Measurements from ENCODE around the gene FAM131B. TPM values are rescaled to one million over a fixed set of nuclear protein-coding genes. Genes with fewer than 3 reads are reported as not detected.
A peak's percentile ranks its signal among the peaks of the same experiment; 100 is the strongest.

FAM131B gene
- total and polyA plus RNA-seq, 2 experiments from 2014 or later: 0.87 to 1.9 TPM

GRCh38 chr7:143325240-143325639, 37.3 kb downstream of the FAM131B start:
- Histone ChIP-seq H3K27me3 (no peaks in the 10 kb centered on the region), H3K79me2 (no peaks in the 10 kb centered on the region), H2AFZ (no peak overlapping the region), H3K9me2 (replicated peaks; ENCODE audit: insufficient read depth) (no peaks in the 10 kb centered on the region), H3K4me2 (no peak overlapping the region), H3K27ac (no peak overlapping the region), H3K4me1 (ENCODE audit: insufficient read depth) (peaks cover 12% of the 10 kb centered on the region), H4K20me1 (ENCODE audit: insufficient read depth, poor library complexity, severe bottlenecking) (no peaks in the 10 kb centered on the region), H3K36me3 (replicated peaks; ENCODE audit: insufficient read depth, low read depth) (no peaks in the 10 kb centered on the region), H3K9me3 (ENCODE audit: low read depth) (no peaks in the 10 kb centered on the region), H3K4me3 (no peak overlapping the region)
- no peak for DNase-seq (ENCODE audit: low spot score)
- no peak for TF ChIP-seq EZH2 (IDR thresholded peaks at IDR 0.05; ENCODE audit: borderline replicate concordance)
- TF ChIP-seq EZH2phosphoT487 (IDR thresholded peaks at IDR 0.05; ENCODE audit: low read depth, severe bottlenecking, unreplicated experiment): no peak
- TF ChIP-seq CTCF (IDR thresholded peaks at IDR 0.05; ENCODE audit: poor library complexity): no peak
- 29% methylated on average over 2 of the region's 2 CpGs for WGBS (ENCODE audit: low lambda C conversion rate, missing lambda C conversion rate)

GRCh38 chr7:143323653-143324052, 38.9 kb downstream of the FAM131B start:
- Histone ChIP-seq H4K20me1 (ENCODE audit: insufficient read depth, poor library complexity, severe bottlenecking) (no peaks in the 10 kb centered on the region), H3K27ac (no peak overlapping the region), H3K36me3 (replicated peaks; ENCODE audit: insufficient read depth, low read depth) (no peaks in the 10 kb centered on the region), H3K9me3 (ENCODE audit: low read depth) (no peaks in the 10 kb centered on the region), H3K4me1 (ENCODE audit: insufficient read depth) (peaks cover 12% of the 10 kb centered on the region), H2AFZ (no peak overlapping the region), H3K27me3 (no peaks in the 10 kb centered on the region), H3K4me2 (no peak overlapping the region), H3K9me2 (replicated peaks; ENCODE audit: insufficient read depth) (no peaks in the 10 kb centered on the region), H3K4me3 (no peak overlapping the region), H3K79me2 (no peaks in the 10 kb centered on the region)
- DNase-seq (ENCODE audit: low spot score): no peak
- TF ChIP-seq CTCF (IDR thresholded peaks at IDR 0.05; ENCODE audit: poor library complexity): no peak
- TF ChIP-seq EZH2phosphoT487 (IDR thresholded peaks at IDR 0.05; ENCODE audit: low read depth, severe bottlenecking, unreplicated experiment): no peak
- TF ChIP-seq EZH2 (IDR thresholded peaks at IDR 0.05; ENCODE audit: borderline replicate concordance): no peak
- 82% methylated on average over 11 of the region's 12 CpGs for WGBS (ENCODE audit: low lambda C conversion rate, missing lambda C conversion rate)

GRCh38 chr7:143322760-143323633, 39.5 kb downstream of the FAM131B start:
- no peaks in the 10 kb centered on the region for H4K20me1 ChIP-seq (ENCODE audit: insufficient read depth, poor library complexity, severe bottlenecking)
- no peaks in the 10 kb centered on the region for H3K9me2 ChIP-seq (replicated peaks; ENCODE audit: insufficient read depth)
- WGBS (ENCODE audit: low lambda C conversion rate, missing lambda C conversion rate): 79% methylated on average over 23 of the region's 23 CpGs
- peaks cover 12% of the 10 kb centered on the region for H3K4me1 ChIP-seq (ENCODE audit: insufficient read depth)
- no peaks in the 10 kb centered on the region for H3K79me2 ChIP-seq
- H3K27me3 ChIP-seq: no peaks in the 10 kb centered on the region
- no peak for TF ChIP-seq CTCF (IDR thresholded peaks at IDR 0.05; ENCODE audit: poor library complexity)
- TF ChIP-seq EZH2 (IDR thresholded peaks at IDR 0.05; ENCODE audit: borderline replicate concordance): no peak
- no peak overlapping the region for H3K4me3 ChIP-seq
- no peak overlapping the region for H2AFZ ChIP-seq
- DNase-seq (ENCODE audit: low spot score): peak; percentile 22
- no peak overlapping the region for H3K4me2 ChIP-seq
- no peaks in the 10 kb centered on the region for H3K36me3 ChIP-seq (replicated peaks; ENCODE audit: insufficient read depth, low read depth)
- H3K27ac ChIP-seq: no peak overlapping the region
- H3K9me3 ChIP-seq (ENCODE audit: low read depth): no peaks in the 10 kb centered on the region

Measured in hepatocyte (in vitro differentiated cells).